NCI-H1048 (cell line): ENCODE data around the gene LZTS2.

Experiments
- DNase-seq: peaks from one replicate; lab custom pipeline; 2025; lab: John Stamatoyannopoulos, UW

The LZTS2 gene

GRCh38 chr10:101054351-101054750 is 54.7 kb downstream of the LZTS2 start:
- DNase-seq: no peak

GRCh38 chr10:101054876-101055275 is 55.3 kb downstream of the LZTS2 start:
- DNase-seq: no peak

GRCh38 chr10:101055411-101055810 is 55.8 kb downstream of the LZTS2 start:
- no peak for DNase-seq

GRCh38 chr10:101056365-101057151 is 57.0 kb downstream of the LZTS2 start:
- DNase-seq: no peak
